HEK293 (cell line): ENCODE data around the gene CRISP1.

Experiments used
- REPIN1 ChIP-seq: fragments of 450-650 bp; formaldehyde crosslinking; IDR thresholded peaks from 2 replicates; pipeline ENCODE4 v1.5.1; 2017; ENCODE audit warnings: missing biosample characterization, missing genetic modification characterization, low read depth
- ZBTB21 ChIP-seq: fragments of 450-650 bp; formaldehyde crosslinking; IDR thresholded peaks from 2 replicates; pipeline ENCODE4 v1.5.1; 2017; ENCODE audit warnings: missing biosample characterization, missing genetic modification characterization
- ZNF561 ChIP-seq: fragments of 450-650 bp; IDR thresholded peaks from 2 replicates; pipeline ENCODE4 v1.5.1; 2018; ENCODE audit warnings: missing biosample characterization, missing genetic modification characterization, borderline replicate concordance
- ZNF580 ChIP-seq: fragments of 450-650 bp; formaldehyde crosslinking; IDR thresholded peaks from 2 replicates; pipeline ENCODE4 v1.5.1; 2016; ENCODE audit warnings: missing biosample characterization, missing genetic modification characterization
- TF ChIP-seq, protein P1 (sequence below): fragments of 450-650 bp; formaldehyde crosslinking; IDR thresholded peaks from 2 replicates; pipeline ENCODE4 v1.5.1; 2016; ENCODE audit warnings: missing biosample characterization, missing genetic modification characterization
- TF ChIP-seq, protein P2 (sequence below): fragments of 450-650 bp; formaldehyde crosslinking; IDR thresholded peaks from 2 replicates; pipeline ENCODE4 v1.5.1; 2016; ENCODE audit warnings: missing biosample characterization, missing genetic modification characterization

- TF ChIP-seq ZBTB21 (tag by site-specific recombination) (no peak), ZNF580 (tag by site-specific recombination) (no peak), ZNF561 (tag by site-specific recombination) (no peak), REPIN1 (tag by site-specific recombination) (no peak)
- TF ChIP-seq, protein P1, sequence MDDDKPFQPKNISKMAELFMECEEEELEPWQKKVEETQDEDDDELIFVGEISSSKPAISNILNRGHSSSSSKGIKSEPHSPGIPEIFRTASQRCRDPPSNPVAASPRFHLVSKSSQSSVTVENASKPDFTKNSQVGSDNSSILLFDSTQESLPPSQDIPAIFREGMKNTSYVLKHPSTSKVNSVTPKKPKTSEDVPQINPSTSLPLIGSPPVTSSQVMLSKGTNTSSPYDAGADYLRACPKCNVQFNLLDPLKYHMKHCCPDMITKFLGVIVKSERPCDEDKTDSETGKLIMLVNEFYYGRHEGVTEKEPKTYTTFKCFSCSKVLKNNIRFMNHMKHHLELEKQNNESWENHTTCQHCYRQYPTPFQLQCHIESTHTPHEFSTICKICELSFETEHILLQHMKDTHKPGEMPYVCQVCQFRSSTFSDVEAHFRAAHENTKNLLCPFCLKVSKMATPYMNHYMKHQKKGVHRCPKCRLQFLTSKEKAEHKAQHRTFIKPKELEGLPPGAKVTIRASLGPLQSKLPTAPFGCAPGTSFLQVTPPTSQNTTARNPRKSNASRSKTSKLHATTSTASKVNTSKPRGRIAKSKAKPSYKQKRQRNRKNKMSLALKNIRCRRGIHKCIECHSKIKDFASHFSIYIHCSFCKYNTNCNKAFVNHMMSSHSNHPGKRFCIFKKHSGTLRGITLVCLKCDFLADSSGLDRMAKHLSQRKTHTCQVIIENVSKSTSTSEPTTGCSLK, result no peak
- TF ChIP-seq, protein P2, sequence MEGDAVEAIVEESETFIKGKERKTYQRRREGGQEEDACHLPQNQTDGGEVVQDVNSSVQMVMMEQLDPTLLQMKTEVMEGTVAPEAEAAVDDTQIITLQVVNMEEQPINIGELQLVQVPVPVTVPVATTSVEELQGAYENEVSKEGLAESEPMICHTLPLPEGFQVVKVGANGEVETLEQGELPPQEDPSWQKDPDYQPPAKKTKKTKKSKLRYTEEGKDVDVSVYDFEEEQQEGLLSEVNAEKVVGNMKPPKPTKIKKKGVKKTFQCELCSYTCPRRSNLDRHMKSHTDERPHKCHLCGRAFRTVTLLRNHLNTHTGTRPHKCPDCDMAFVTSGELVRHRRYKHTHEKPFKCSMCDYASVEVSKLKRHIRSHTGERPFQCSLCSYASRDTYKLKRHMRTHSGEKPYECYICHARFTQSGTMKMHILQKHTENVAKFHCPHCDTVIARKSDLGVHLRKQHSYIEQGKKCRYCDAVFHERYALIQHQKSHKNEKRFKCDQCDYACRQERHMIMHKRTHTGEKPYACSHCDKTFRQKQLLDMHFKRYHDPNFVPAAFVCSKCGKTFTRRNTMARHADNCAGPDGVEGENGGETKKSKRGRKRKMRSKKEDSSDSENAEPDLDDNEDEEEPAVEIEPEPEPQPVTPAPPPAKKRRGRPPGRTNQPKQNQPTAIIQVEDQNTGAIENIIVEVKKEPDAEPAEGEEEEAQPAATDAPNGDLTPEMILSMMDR (tag by site-specific recombination), result no peak
Measured at GRCh38 chr6:49856282-49856681, 10.1 kb downstream of the CRISP1 start.
